Posterior vena cava (tissue), 2 donors: ENCODE results near the gene CPN2. TPM values are rescaled to one million over a fixed set of nuclear protein-coding genes. Genes with fewer than 3 reads are reported as not detected.
A peak's percentile ranks its signal among the peaks of the same experiment; 100 is the strongest.

Source experiments
- DNase-seq: peaks from one replicate; pipeline ENCODE4 v3.0.0-alpha.2; 2020; ENCODE audit warnings: low spot score
- intact Hi-C, 2 donors: fragments of 100-400 bp; cut with DNase I; formaldehyde crosslinking; loops; one replicate each; pipeline versions ENCODE4 v1.14.1 to v1.14.2; 2022 to 2023
- total RNA-seq, 2 donors: library from RNA; stranded (reverse); fragmentation: NEBNext Ultra II Directional; extraction: Animal tissue kit (Norgen Biotek cat#: 25700); gene quantifications; one replicate each; pipeline ENCODE4 v1.2.1, GENCODE V29; 2021
- donor health status: DM: yes; HTN: yes; CAD: no.
- donor health status: DM: yes; HTN: yes; CAD: no.

CPN2 gene
- total RNA-seq, 2 donors from 2014 or later = 0.14 TPM; not detected in 1

DNA sequence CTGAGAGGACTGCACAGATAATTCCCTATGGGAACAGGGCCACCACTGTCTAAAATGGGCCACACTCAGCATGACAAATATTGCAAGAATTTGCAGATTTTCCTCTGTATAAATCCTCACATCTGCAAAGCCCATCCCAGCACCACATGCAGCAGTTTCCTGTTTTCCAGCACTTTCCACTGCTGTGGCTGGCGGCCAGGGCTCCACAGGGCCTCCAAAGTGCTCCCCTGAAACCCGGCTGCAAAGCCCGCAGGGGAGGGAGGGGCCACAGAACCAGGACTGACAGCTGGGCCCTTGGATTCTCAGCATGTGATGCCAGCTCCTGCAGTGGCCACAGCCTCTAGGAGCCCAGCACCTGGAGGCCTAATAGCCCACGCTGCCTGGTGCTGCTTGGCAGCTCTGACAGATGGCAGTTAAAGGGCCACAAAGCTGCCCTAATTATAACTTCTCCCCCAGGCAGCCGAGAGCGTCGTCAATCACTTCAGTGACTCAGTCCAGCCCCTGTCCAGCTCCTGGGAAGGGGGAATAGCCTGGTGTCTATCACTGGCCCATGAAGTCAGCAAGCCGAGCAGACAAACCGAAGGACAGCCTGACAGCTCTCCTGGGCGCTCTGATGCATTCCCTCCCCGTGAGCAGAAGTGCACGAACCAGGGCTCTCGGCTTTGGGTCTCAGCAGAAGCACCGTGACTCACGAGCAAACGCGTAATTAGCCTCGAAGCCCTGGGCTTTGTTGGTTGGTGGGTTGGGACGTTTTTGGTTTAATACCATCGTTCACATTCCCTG lies 13.7 kb upstream of the CPN2 start:
- intact Hi-C loops = no loop called here
- no peak for DNase-seq

- intact Hi-C loops = no loop called here
- DNase-seq = no peak
Observed at GRCh38 chr3:194364314-194364651, 13.2 kb upstream of the CPN2 start.

DNA sequence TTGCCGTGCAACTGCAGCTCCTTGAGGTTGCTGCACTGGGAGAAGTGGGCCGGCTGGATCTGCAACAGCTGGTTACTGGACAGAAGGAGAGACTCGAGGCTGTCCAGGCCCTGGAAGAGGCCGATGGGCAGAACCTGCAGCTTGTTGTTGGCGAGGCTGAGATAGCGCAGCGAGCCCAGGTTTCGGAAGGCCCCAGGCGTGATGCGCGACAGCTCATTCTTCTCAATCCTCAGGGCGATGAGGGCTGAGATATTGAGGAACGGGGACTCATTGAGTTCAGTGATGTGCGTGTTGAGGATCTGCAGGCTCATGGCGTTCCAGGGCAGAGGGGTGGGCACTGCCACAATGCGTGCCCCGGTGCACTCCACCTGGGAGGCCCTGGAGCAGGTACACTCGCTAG lies 9.4 kb upstream of the CPN2 start:
- DNase-seq = no peak
- intact Hi-C loops = no loop called here

DNA sequence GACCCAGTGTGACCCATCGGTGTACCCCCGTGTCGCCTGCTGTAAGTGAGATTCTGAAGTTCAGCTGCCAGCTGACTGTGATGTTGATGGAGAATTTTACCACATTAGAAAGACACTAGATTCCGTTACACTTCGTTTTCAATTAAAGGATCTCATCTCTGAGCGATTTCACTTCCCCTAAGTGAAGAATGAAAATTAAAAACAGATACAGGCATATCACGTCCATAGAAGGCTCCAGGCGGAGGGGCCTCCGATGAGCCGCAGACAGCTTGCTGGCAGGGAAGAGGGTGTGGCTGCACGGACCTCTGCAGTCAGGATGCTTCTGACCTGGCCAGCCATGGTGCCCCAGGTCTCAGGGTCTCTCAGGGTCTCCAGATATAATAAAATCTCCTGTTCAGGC lies 6.6 kb upstream of the CPN2 start:
- no peak for DNase-seq
- intact Hi-C loops = no loop called here

DNA sequence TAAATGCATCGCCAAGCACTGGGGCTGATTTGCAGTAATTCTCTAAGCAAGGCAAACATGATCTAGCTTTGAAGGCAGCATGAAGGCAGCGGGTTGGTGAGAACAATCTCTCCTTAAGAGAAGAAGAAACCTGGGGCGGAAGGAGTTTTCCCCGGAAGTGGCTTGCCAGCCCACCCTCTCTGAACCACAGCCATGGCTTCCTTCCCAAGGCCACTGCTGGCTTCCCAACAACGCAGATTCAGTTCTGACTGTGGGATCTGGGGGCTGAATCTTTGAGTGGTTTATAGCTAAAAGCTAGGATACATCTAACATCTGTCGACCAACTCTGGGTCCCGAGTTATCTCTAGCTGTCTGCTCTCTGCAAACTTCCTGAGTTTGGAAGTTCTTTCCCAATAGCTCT lies 4.3 kb upstream of the CPN2 start:
- intact Hi-C loops = no loop called here
- DNase-seq = no peak

DNA sequence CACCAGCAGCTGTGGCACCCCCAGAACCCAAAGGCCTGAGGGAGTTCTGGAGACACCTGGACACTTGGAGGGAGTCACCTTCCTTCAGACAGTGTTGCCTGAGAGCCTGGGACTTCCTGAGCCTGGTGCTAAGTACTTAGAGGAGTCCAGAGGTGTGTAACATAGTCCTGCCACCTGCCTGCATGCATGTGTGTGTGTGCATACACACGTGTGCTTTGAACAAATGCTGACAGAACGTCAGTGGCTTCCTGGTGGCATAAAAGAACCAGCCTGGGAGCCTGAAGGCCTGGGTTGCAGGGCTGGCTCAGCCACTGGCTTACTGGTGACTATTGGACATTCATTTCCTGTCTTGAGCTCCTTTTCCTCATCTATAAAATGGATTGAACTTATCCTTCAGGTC lies 3.2 kb upstream of the CPN2 start:
- intact Hi-C loops = no loop called here
- no peak for DNase-seq

GRCh38 chr3:194352667-194353246 lies 1.6 kb upstream of the CPN2 start:
- no peak for DNase-seq
- intact Hi-C loops = no loop called here

DNA sequence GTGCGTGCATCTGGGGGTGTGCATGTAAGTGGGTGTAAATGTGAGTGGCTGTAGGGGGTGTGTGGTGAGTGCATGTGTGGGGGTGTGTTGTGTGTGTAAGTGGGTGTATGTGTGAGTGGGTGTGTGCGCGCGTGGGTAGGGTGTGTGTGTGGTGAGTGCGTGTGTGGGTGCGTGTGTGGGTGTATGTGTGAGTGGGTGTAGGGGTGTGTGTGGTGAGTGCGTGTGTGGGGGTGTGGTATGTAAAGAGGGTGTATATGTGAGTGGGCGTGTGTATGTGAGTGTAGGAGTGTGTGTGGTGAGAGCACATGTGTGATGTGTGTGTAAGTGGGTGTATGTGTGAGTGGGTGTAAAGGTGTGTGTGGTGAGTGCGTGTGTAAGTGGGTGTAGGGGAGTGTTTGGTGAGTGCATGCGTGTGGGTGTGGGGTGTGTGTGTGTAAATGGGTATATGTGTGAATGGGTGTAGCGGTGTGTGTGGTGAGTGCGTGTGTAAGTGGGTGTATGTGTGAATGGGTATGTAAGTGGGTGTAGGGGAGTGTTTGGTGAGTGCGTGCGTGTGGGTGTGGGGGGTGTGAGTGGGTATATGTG lies 916 bp upstream of the CPN2 start:
- no peak for DNase-seq
- intact Hi-C loops = loop anchor here in 1 of 2 donors (2.0 kb wide), 1 partner anchor 59 kb away; no protein-coding TSS in a partner anchor

- no peak for DNase-seq
- intact Hi-C loops = loop anchor here in 1 of 2 donors (2.0 kb wide), 1 partner anchor 58 kb away; no protein-coding TSS in a partner anchor
Observed at GRCh38 chr3:194350726-194351071, 429 bp downstream of the CPN2 start.

DNA sequence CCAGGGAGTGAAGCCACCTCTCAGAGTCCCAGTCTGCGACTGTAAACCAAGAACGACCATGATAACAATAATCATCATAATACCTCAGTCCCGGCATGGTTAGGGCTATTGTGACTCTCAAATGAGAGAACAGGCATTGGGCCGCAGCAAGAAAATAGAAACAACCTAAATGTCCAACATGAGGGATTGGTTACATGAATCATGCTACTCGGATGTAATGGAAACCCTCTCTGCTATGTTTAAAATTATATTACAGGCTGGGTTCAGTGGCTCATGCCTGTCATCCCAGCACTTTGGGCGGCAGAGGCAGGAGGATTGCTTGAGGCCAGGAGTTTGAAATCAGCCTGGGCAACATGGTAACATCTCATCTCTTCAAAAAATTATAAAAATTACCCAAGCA lies 2.8 kb downstream of the CPN2 start:
- intact Hi-C loops = no loop called here
- no peak for DNase-seq

GRCh38 chr3:194346621-194347020 lies 4.5 kb downstream of the CPN2 start:
- intact Hi-C loops = no loop called here
- no peak for DNase-seq

- no peak for DNase-seq
- intact Hi-C loops = no loop called here
Observed at GRCh38 chr3:194346035-194346434, 5.1 kb downstream of the CPN2 start.

DNA sequence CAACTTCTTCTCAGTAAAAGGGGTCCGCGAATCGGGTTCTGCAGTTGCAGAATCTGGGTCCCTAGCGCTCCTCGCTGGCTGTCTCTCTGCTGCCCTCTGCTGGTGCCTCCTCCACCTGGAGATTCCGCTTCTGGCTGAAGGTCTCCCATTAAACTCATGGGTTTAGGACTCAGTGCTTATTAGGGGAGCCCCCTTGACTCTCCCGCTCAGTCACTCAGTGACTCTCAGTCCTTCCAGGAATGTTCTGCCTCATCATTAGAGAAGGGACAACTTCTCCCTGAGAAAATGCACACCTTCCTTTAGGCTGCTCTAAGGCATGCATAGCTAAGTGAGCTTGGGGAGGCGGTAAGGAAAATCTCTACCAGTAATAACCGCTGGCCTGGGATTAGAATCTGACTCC lies 7.1 kb downstream of the CPN2 start:
- intact Hi-C loops = loop anchor here in 1 of 2 donors (5.0 kb wide), 1 partner anchor 53 kb away; the partner anchor contains the start of gene GP5

GRCh38 chr3:194343561-194343893 lies 7.6 kb downstream of the CPN2 start:
- intact Hi-C loops = loop anchor here in 1 of 2 donors (5.0 kb wide), 1 partner anchor 54 kb away; the partner anchor contains the start of gene GP5

More for the DNA sequence above, 7.1 kb downstream of the CPN2 start:
- DNase-seq = peak; percentile 89

DNA sequence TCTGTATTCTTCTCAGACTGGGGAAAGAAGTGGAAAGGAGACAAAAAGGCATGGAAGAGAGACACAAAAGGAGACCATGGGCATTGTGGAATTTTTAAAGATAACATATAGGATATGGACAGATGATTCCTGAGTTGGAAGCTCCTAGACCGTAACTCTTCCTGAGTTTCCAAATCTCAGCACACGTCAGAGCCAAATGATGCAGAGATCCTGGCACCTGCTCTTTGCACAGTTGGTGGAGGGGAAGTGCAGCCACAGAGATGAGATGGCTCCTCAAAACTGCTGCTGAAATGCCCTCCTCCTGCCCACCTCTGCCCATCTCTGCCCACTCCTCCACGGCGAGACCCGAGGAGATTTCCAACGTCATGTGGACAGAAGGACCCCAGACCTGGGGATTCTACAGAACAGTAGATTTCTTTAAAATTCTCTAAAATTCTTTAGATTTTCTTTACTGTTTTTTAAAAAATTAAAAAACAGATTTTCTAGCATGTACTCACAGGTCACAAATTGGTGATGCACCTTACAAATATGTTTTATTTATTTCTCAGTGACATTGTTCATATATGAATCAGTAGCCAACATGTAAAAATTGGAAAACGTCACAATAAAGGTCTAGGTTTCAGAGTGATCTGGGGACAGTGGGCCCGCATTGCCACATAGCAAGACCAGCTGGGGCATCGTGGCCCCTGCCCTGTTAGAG lies 8.1 kb downstream of the CPN2 start:
- intact Hi-C loops = loop anchor here in 1 of 2 donors (5.0 kb wide), 1 partner anchor 54 kb away; the partner anchor contains the start of gene GP5
- DNase-seq = no peak

More at GRCh38 chr3:194343561-194343893, 7.6 kb downstream of the CPN2 start:
- DNase-seq = no peak

DNA sequence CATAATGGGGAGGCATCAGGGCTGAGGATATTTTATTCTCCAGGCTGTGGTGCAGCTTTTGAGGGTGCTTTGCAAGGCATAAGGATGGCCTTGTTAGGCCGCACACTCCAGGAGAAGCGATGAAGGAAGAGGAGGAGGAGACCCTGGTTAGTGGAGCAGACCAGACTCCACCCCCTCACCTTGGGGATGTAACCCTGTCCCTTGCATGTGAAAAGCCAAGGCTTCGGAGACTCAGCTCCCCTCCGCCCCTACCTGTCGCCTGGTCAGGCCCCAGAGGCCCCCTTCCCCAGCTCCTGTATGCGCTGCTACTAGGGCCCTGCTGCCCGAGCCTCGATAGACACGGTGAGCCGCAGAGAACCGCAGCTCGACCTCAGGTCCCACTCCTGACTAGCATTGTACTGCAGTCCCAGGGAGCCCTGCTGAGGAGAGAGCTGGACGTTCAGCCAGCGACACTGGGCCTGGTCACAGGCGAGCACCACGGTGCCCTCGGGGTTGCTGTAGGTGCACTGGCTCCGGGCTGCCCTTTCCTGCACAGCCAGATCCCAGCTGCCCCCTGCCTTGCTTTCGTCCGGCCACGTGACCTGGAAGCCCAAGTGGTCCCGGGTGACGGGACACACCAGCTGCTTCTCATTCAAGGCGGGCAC lies 10.2 kb downstream of the CPN2 start:
- intact Hi-C loops = loop anchor here in 1 of 2 donors (5.0 kb wide), 1 partner anchor 56 kb away; the partner anchor contains the start of gene GP5
- no peak for DNase-seq

- no peak for DNase-seq
- intact Hi-C loops = loop anchor here (5.0 kb wide), 1 partner anchor 57 kb away; the partner anchor contains the start of gene GP5 (in 2 of the 2)
Observed at GRCh38 chr3:194339840-194340239, 11.3 kb downstream of the CPN2 start.

DNA sequence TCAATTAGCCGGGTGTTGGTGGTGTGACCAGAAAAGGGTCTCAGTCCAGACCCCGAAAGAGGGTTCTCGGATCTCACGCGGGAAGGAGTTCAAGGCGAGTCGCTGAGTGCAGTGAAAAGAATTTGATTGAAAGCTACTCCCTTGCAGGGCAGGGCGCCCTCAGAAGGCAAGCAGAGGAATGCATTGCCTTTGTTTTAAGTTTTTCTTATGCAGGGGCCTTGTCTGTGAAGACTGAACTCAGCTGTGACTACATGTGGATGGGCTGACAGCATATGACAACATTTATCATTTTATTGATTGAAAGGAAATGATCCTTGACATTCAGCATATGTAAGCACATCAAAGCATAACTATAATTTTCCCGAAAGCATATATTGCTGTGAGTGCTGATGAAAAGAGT lies 11.8 kb downstream of the CPN2 start:
- intact Hi-C loops = loop anchor here in 1 of 2 donors (5.0 kb wide), 1 partner anchor 58 kb away; the partner anchor contains the start of gene GP5
- no peak for DNase-seq
